Kasumi-1 (cell line): ENCODE measurements around the gene MT1M.
"Not testable (repeated sequence)": the region's sequence is repeated elsewhere in the genome, so short reads cannot be mapped to it uniquely, and the experiment has no call there.

ENCODE experiments used
- DNase-seq, 2 experiments: peaks; one replicate each; lab custom pipeline; 2025; lab: John Stamatoyannopoulos, UW

Gene MT1M

GRCh38 chr16:56608876-56609462 lies 23.5 kb upstream of the MT1M start:
- DNase-seq, result peak in 1 of 2 experiments; percentile 44

- peak; percentile 81 to 85 for DNase-seq
Measured at GRCh38 chr16:56609463-56609921, 23.0 kb upstream of the MT1M start.

- peak; percentile 66 to 73 for DNase-seq
Measured at GRCh38 chr16:56610017-56610608, 22.3 kb upstream of the MT1M start.

GRCh38 chr16:56610609-56611111 lies 21.8 kb upstream of the MT1M start:
- DNase-seq, result peak in 1 of 2 experiments; percentile 51

GRCh38 chr16:56611281-56611833 lies 21.1 kb upstream of the MT1M start:
- no peak for DNase-seq

- no peak for DNase-seq
Measured at GRCh38 chr16:56613706-56614105, 18.8 kb upstream of the MT1M start.

GRCh38 chr16:56614549-56614991 lies 17.9 kb upstream of the MT1M start:
- no peak for DNase-seq

- no peak for DNase-seq
Measured at GRCh38 chr16:56615353-56615752, 17.1 kb upstream of the MT1M start.

- DNase-seq, result no peak
Measured at GRCh38 chr16:56616608-56617211, 15.7 kb upstream of the MT1M start.

GRCh38 chr16:56617212-56618085 lies 15.0 kb upstream of the MT1M start:
- DNase-seq, result peak; percentile 12 to 31

- DNase-seq, result no peak
Measured at GRCh38 chr16:56618138-56618537, 14.3 kb upstream of the MT1M start.

GRCh38 chr16:56620339-56620897 lies 12.0 kb upstream of the MT1M start:
- DNase-seq, result no peak

GRCh38 chr16:56621665-56622445 lies 10.6 kb upstream of the MT1M start:
- DNase-seq, result not testable (repeated sequence)

GRCh38 chr16:56623184-56623583 lies 9.3 kb upstream of the MT1M start:
- DNase-seq, result not testable (repeated sequence)

- no peak for DNase-seq
Measured at GRCh38 chr16:56623637-56624036, 8.8 kb upstream of the MT1M start.

GRCh38 chr16:56625140-56625942 lies 7.1 kb upstream of the MT1M start, which contains the start of gene MT1E:
MT1E (plus strand) TSS chr16:56625781; CDS start chr16:56625852, 71 bp downstream.
- peak; percentile 32 to 37 for DNase-seq

GRCh38 chr16:56625943-56626654 lies 6.4 kb upstream of the MT1M start:
- DNase-seq, result no peak

GRCh38 chr16:56626685-56627084 lies 5.8 kb upstream of the MT1M start:
- no peak for DNase-seq
